Tracheal epithelial cell (primary cell): Measurements from ENCODE around the gene SLC9A6. TPM values are rescaled to one million over a fixed set of nuclear protein-coding genes. Genes with fewer than 3 reads are reported as not detected.

Source experiments
- total RNA-seq: library from RNA; depleted of rRNA; stranded (reverse); fragments of >200 nt; gene quantifications from 2 replicates; pipeline ENCODE4 v1.2.1, GENCODE V29; 2014

SLC9A6 gene
- total RNA-seq: 15.2 and 19.6 TPM in 2 replicates

DNA sequence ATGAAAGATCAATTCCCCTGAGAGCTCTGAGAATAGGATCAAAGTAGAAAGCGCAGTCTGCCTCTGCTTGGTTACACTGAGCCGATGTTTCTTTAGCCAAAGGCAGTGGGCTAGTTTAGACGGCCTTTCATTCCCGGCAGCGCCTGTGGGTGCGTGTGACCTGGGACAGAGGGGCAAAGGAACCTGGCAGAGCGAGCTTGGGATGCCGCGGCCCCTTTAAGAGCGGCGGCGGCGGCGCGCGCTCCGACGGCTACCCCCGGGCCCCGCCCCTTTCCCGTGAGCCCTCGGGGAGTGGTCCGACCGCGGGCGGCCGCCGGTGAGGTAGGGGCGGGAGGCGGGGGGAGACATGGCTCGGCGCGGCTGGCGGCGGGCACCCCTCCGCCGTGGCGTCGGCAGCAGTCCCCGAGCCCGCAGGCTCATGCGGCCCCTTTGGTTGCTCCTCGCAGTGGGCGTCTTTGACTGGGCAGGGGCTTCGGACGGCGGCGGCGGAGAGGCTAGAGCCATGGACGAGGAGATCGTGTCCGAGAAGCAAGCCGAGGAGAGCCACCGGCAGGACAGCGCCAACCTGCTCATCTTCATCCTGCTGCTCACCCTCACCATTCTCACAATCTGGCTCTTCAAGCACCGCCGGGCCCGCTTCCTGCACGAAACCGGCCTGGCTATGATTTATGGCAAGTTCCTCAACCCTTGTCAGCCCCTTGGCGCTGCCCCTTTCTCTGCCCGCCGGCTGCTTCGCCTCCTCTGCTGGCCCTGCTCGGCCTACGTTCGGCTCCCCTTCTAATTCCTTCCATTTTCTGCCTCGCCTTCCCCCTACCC is at the start of gene SLC9A6:
SLC9A6 (plus strand) TSS at position 279 of the 816 bp plus-strand sequence; CDS start at position 503, 224 bp downstream.

DNA sequence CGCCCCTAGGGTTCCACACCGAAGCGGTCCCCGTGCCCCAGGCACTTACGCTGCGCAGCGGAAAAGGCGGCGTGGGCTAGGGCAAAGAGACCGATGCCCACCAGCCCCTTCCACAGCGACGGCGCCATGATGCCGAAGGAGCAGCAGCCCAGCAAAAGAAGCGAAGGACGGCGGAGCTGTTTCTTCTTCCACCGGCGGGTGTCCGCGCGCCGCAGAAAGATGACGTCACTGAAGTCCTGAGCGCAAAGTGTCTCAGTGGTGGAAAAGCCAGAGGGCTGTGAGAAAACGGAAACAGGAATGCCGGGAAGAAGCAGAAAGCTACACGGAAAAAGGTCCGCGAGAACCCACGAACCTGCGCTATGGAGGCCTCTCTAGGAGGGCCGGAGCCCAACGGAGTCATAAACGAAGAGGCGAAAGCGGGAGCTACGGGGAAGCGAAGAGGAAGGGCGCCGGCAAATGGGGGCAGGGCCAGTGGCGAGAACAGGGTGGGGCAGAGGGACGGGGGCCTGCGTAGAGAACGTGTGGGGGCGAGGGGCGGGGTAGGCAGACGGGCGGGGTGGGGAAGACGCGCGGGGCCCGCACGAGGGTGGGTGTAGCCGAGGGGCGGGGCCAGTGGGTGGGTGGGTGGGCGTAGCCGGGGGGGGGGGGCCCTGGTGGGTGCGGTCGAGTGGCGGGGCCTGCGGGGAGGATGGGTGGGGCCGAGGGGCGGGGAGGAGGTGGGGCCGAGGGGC is 11.5 kb upstream of the SLC9A6 start, which contains the start of gene MMGT1:
MMGT1 (minus strand) TSS at position 441 of the 731 bp plus-strand sequence; CDS start at position 128, 313 bp downstream.

Other genes with a start within 250 kb of the SLC9A6 start
- gene CT45A3, start 217.2 kb upstream of the SLC9A6 start, total RNA-seq: not detected in 2 replicates
- gene CT45A5, start 199.9 kb upstream of the SLC9A6 start, total RNA-seq: not detected in 2 replicates
- gene CT45A6, start 182.6 kb upstream of the SLC9A6 start, total RNA-seq: not detected in 2 replicates
- gene CT45A2, start 165.4 kb upstream of the SLC9A6 start, total RNA-seq: not detected in 2 replicates
- not detected in 2 replicates for gene CT45A7, start 148.2 kb upstream of the SLC9A6 start, total RNA-seq
- not detected in 2 replicates for gene CT45A8, start 130.9 kb upstream of the SLC9A6 start, total RNA-seq
- gene CT45A9, start 113.6 kb upstream of the SLC9A6 start, total RNA-seq: not detected in 2 replicates
- gene CT45A10, start 92.0 kb upstream of the SLC9A6 start, total RNA-seq: not detected in 2 replicates
- gene SAGE1, start 91.7 kb upstream of the SLC9A6 start, total RNA-seq: not detected in 2 replicates
- gene MMGT1, start 11.4 kb upstream of the SLC9A6 start, total RNA-seq: 9.4 and 13.9 TPM in 2 replicates
- 43.9 and 46.5 TPM in 2 replicates for gene FHL1, start 162.1 kb downstream of the SLC9A6 start, total RNA-seq